AG09309 (cell line): ENCODE results near the gene GUCA1C.

Experiments
- DNase-seq: peaks from one replicate; pipeline ENCODE4 v3.0.0-alpha.2; 2010; ENCODE audit warnings: low read depth
- H3K4me3 ChIP-seq: 2 replicates; pipeline ENCODE4 v1.5.1; 2011; ENCODE audit warnings: mild to moderate bottlenecking, low read depth, low read length, moderate library complexity; ENCODE audit not compliant: control insufficient read depth
- CTCF ChIP-seq: IDR thresholded peaks from 2 replicates; pipeline ENCODE4 v1.5.1; 2011; ENCODE audit warnings: mild to moderate bottlenecking, low read depth, low read length, inconsistent platforms; ENCODE audit not compliant: insufficient read depth, control insufficient read depth; ENCODE audit errors: missing control alignments

Gene GUCA1C

DNA sequence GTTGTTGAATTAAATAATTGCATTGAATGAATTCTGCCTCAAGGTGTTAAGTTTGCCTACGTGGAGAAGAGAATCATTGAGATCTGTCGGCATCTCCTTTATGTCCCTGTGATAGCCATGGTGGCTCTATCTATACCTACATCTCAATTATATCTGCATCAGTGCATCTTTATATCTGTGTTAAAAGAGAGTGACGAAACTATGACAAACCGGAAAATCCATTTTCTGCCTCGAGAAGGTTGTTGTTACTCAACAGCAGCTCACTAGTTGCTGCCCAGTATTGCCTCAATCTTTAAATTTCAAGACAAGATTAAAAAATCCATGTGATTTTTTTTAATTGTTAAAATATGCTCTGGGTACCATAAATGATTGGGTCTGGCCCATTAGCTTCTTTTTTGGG lies 58.7 kb downstream of the GUCA1C start:
- TF ChIP-seq CTCF = no peak
- DNase-seq = no peak
- H3K4me3 ChIP-seq = no peak overlapping the region

DNA sequence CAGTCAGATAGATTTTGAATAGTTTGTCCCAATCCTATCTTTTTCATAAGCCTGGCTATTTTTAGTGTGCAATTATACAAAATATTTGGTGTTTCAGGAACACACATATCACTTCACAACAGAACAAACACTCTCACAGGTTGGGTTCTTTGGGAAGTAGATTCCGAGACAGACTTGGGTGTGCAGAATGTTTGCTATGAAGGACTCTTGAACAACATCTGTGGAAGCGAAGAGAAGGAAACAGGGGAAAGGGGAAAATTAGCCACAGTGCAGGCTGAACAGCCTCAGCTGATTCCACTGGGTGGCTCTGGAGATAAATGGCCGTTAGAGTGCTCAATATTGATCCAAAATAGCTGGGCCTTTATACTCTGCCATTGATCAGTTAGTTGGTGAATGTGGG lies 61.8 kb downstream of the GUCA1C start:
- H3K4me3 ChIP-seq = no peak overlapping the region
- TF ChIP-seq CTCF = no peak
- DNase-seq = no peak

DNA sequence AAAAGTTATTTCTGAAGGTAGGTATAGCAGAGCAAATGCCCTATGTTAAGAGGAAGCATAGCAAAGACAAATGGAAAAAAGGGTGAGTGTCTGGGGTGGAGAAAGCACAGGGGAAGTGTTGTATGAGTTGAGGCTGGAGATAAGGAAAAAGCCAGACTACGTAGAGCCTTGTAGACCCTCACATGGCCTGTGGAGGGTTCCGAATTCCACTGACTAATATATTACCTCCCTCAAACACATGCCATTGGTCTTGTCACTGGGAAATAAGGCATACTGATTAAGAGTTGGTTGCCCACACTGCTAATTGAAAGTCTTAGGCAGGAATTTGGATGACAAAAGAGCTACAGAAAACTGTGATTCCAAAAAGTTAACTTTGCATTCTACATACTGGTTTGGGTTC lies 65.9 kb downstream of the GUCA1C start:
- no peak for DNase-seq
- TF ChIP-seq CTCF = no peak
- no peak overlapping the region for H3K4me3 ChIP-seq

- no peak overlapping the region for H3K4me3 ChIP-seq
- TF ChIP-seq CTCF = no peak
- DNase-seq = no peak
Measured at GRCh38 chr3:108887121-108887520, 66.6 kb downstream of the GUCA1C start.

GRCh38 chr3:108883373-108883772 lies 70.3 kb downstream of the GUCA1C start:
- no peak for TF ChIP-seq CTCF
- DNase-seq = no peak
- no peak overlapping the region for H3K4me3 ChIP-seq

- DNase-seq = no peak
- no peak for TF ChIP-seq CTCF
- H3K4me3 ChIP-seq = no peak overlapping the region
Measured at GRCh38 chr3:108882762-108883161, 70.9 kb downstream of the GUCA1C start.

DNA sequence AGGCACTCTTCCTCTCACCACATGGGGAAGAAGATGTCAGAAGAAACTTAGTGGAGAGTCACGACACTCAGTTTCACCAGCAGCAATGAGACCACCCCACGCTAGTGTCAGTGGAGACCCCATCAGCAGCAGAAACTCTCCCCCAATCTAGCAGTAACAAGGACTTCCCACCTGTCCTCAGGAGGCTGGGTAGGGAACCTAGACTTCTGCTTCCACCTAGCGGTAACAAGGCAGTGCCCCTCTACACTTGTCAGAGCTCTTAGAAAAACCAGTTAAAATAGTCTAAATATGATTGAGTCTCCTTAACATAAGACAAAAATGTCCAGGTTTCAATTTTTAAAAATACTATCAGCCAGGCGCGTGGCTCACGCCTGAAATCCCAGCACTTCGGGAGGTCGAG lies 73.8 kb downstream of the GUCA1C start:
- H3K4me3 ChIP-seq = no peak overlapping the region
- DNase-seq = no peak
- TF ChIP-seq CTCF = no peak
